NOMO-1 (cell line): ENCODE results near the gene ARSI.

Experiments used
- DNase-seq, 2 experiments: peaks; one replicate each; lab custom pipeline; 2025; ENCODE audit not compliant: unreplicated experiment in 2 of 2; lab: John Stamatoyannopoulos, UW

Gene ARSI

DNA sequence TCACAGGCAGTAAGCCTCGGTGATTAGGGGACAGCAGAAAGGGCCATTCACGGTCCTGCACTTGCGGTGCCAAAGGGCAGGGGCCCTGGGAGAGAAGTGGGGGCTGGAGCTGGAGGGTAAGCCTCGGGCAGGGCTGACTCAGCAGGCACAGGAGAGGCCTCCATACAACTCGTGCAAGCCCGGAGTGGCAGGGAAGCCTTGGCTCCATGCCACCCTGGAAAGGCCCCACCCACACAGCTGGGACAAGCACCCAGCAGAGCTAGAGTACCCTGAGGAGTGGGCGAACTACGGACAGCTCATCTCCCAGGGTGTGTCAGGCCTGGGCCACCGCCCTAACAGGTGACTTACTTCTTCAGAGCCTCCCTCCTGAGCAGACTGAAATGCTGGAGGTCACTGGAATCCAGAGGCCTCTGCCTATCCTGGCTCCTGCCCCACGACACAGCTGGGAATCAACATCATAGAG, 7.5 kb downstream of the ARSI start:
- DNase-seq: no peak

DNA sequence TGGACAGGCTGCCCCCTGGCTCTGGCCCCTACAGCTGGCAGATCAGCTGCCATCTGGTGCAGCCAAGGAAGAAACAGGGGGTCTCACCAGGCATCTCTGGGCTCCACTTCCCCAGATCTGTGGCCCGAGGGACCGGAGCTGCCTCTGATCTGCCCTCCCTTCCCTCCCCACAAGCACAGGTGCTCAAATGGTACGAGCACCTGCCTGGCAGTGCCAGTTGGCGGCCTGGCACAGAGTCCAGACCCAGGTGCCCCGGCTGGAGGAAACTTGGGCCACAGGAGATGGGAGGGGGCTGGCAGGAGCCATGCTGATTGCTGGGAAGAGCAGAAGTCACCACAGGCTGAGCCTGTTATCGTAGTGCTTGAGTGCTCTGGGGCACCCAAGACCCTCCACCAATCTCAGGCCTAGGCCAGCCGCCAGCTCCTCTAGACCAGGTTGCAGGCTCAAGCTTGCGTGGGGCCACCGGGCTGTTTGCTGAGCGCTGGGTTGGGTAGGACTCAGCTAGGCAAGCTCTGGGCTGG, 8.1 kb downstream of the ARSI start:
- DNase-seq: no peak

GRCh38 chr5:150293091-150293941, 9.4 kb downstream of the ARSI start:
- DNase-seq: no peak

DNA sequence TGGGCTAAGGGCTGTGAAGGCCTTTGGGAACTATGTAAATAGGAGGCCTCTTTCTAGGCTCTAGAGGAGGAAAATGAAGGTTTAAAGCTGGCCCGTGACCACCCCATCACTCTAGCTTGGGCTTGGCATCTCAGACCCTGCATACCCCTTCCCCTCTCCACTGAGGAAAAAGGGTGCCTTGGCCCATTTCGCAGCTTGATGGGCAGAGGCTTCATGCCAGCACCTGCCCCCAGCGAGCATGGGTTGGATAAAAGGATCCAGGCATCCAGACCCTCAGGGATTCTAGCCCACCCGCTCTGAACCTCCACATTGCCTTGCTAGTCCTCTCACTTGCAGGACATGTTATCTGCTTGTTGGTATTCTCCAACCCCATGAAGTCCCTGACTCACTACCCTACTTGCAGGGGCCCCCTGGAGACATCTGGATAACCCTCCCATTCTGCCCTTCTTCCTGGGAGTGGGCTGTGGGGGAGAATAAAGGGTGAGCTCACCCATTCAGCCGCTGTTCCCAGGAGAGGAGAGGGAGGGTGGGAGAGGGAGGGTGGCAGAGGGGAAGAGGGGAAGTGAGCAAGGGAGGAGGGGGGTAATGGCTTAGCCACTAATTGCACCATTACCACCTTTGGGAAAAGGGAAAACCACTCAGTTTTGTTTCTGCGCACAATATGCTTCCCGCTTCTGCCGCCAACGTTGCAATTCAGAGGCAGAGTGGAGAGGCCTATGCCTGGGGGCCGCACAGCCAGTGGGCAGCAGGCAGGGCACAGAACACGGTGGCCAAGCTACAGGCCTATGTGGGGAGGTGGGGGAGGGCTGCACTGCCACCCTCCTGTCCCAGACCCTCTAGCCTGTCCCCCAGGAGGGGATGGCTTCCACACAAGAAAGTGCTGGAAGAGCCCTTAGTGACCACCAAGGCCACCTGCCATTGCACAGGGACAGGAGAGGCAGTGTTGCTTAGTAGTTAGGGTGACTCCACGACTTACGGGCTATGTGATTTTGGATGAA, 11.0 kb downstream of the ARSI start:
- DNase-seq: no peak

DNA sequence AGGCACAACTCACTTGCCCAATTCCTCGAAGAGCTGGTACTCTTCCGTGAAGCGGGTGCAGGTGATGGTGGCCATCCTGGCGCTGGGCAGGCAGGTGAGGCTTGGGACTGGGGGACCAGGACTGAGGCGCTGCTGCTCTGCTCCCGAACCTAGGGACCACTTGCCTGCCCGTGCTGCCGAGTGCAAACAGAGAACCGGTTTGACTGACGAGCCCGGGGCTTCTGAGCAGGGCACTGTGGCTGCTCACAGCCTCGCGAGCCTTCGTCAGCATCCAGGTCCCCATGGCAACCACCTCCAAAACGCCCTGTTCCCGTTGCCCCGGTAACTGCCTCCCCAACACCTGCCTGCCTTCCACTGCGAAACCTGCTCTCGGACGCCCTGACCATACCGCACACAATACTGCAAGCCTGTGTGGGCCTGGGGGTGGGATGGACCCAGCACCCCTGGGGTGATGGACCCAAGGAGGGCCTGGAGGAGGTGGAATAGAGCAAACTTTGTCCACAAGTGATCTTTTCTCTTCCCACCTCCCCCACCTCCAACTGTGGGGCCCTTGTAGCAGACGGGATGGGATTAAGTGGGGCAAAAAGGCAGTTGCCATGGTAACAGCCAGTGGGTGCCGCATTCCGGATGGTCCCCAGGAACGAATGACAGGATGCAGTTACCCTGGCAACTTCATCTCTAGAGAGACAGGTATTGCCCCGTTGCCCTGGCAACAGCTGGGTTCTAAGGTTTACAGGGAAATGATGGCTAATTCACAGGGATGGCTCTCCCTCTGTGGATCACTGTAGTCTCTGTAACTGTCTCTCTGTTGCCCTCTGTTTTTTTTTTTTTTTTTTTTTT, 12.9 kb downstream of the ARSI start, which contains the start of gene CAMK2A:
CAMK2A (minus strand) TSS at position 223 of the 840 bp plus-strand sequence; CDS start at position 75, 148 bp downstream.
- no peak for DNase-seq

DNA sequence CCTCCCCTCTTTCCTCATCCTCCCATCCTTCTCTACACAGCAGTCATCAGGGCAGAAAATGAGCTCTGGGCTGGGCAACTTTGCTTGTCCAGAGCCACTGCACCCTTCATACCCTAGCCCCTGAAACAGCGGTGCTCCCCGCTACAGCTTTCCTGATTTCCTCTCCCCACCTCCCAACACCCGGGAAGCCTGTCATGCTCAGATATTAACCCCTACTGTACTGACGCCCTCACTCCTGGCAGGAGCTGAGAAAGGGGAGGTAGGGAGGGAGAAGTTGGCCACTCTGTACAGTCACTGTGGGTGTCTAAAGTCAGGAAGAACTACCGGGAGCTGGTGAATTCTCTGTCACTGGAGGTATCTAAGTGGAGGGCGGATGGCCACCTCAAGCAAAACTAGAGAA, 13.9 kb downstream of the ARSI start:
- DNase-seq: no peak

- no peak for DNase-seq
Measured at GRCh38 chr5:150288361-150288760, 14.3 kb downstream of the ARSI start.

DNA sequence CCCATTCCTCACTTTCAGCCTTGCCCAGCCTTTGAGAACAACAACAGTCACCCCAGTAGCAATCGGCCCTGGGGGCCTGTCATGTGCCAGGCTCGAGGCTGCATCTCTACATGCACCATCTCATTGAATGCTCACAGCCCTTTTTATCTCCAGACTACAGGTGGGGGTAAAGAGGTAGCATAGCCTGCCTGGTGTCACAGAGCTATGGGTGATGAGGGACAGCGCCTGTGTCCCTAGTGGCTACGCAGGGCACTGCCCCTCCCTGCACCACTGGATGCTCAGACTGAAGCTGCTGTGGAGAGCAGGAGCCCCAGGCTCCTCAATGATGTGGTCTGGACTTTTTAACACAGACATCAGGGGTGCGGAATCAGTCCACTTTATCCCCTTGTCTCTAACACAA, 15.9 kb downstream of the ARSI start:
- DNase-seq: no peak

- no peak for DNase-seq
Measured at GRCh38 chr5:150285114-150285513, 17.6 kb downstream of the ARSI start.

DNA sequence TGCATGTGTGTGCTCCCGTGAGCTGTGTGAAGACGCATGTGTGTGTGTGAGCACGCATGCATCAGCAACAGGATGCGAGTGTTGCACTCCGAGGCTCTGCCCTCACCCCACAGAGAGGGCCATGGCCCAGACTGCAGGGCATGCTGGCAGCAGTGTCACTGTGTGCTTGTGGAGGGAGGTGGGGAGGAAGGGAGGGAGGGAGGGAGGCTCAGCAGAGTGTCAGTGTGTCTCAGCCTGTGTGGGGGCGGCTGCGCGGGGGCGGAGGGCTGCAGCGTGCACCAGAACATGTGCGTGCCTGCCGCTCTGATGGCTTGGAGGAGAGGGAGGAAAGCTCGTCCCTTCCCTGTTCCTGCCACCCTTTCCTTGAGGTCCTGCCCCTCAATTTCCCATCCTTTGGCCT, 18.4 kb downstream of the ARSI start:
- no peak for DNase-seq

DNA sequence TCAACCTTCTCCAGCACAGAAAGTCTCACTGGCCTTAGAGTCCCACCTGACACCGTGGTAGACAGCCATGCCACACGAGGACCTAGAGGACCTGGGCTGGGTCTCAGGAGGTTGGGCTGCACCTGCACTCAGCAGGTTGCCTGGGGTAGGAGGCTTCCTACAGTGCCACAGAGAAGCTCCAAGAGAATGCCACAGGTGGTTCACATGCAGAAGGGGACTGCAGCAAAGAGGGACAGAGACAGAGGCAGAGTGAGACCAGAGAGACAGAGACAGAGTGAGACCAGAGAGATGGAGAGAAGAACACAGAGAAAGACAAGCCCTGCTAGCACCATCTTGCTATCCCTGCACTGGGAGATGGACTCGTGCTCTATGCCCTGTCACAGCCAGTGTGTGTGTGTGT, 18.8 kb downstream of the ARSI start:
- no peak for DNase-seq

- no peak for DNase-seq
Measured at GRCh38 chr5:150281987-150282386, 20.7 kb downstream of the ARSI start.

DNA sequence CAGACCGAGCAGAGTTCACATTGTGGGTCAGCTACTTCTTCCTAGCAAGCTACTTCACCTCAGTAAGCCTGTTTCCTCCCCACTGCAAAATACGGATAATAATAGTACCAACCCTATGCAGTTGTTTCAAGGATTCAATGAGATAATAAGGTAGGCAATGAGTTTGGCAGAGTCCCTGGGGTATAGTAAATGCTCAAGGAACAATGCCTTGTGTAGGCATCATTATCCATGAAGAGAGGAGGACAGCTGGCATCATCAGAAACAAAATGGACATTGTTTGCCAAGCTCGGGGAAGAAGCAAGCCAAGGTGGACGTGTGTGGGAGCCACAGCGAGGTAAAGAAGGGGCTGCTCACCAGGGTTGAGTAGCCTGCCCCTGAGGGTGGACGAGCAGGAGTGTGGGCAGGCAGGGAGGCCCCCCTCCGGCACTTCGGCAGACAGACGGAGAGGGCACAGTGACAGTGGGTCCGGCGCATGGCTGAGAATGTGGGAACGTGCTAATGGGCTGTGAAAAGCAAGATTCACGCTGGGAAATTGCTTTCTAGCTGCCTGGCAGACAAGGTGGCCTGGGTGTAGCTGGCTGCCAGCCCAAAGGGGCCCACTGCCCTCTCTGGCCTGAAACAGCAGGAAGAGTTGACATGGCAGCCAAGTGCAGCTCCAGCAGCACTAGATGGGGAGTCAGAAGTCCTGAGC, 23.2 kb downstream of the ARSI start:
- DNase-seq: no peak

DNA sequence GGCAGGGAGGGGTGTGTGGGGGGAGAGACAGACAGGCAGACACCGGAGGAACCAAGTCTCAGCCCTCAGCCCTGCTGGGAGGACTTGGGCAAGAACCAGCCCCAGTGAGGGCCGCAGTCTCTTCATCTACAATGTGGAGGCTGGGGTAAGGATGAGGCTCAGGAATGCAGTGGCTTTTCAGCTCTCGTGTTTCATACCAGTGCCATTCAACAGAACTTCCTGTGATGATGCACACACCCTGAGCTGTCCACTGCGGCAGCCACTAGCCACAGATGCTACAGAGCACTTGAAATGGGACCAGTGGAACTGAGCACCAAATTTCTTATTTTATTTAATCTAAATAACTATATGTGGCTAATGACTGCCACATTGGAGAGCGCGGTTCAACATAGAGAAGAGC, 23.8 kb downstream of the ARSI start:
- DNase-seq: no peak

DNA sequence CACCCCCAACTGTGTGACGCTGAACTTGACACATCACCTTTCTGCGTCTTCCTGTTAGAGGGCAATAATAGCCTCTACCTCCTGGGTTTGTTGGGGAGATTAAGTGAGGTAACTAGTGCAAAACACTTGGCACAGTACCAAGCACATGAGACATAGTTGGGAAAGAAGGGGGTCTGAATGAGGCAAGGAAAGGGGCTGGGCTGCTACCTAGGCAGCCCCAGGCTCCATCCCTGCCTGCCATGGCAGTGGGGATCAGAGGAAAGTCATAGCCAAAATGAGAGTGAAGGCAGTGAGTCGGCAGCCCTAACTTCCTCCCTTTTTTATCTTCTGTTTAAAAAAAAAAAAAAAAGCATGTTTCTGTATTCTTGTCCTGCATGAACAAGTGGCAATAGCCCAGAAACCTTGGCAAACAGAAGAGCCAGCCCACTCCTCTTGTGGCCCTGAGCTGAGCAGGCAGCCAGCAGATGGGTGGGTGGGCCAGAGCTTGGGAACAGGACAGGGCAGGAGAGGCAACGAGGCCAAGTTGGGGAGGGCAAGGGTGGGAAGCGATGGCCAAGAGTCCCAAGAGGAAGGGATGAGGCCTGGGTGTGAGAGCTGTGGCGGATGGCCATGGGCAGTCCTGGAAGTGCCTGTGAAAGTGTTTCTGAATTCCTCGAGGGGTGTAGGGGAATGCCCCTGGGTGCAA, 24.5 kb downstream of the ARSI start:
- DNase-seq: peak in 1 of 2 experiments; percentile 8

DNA sequence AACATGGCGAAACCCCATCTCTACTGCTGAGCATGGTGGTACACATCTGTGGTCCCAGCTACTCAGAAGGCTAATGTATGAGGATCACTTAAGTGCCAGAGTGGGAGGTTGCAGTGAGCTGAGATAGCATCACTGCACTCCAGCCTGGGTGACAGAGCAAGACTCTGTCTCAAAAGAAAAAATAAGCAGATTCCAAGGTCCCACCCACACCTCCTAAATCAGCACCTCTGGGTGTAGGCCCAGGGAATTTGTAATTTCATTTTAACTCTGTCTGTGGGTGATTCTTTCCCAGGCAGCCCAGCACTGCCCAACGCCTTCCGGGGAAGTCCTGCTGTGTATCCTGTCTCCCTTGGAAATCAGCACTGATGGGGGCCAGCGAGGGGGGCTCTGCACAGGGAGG, 25.7 kb downstream of the ARSI start:
- DNase-seq: no peak

GRCh38 chr5:150274811-150275210, 27.9 kb downstream of the ARSI start:
- no peak for DNase-seq

- DNase-seq: no peak
Measured at GRCh38 chr5:150272531-150272930, 30.2 kb downstream of the ARSI start.

- no peak for DNase-seq
Measured at GRCh38 chr5:150271923-150272322, 30.8 kb downstream of the ARSI start.
